Measurements from ENCODE around the gene SDR39U1.

SDR39U1 gene

GRCh38 chr14:24428628-24429394, 13.8 kb downstream of the SDR39U1 start:
- DNase-seq: no peak

DNA sequence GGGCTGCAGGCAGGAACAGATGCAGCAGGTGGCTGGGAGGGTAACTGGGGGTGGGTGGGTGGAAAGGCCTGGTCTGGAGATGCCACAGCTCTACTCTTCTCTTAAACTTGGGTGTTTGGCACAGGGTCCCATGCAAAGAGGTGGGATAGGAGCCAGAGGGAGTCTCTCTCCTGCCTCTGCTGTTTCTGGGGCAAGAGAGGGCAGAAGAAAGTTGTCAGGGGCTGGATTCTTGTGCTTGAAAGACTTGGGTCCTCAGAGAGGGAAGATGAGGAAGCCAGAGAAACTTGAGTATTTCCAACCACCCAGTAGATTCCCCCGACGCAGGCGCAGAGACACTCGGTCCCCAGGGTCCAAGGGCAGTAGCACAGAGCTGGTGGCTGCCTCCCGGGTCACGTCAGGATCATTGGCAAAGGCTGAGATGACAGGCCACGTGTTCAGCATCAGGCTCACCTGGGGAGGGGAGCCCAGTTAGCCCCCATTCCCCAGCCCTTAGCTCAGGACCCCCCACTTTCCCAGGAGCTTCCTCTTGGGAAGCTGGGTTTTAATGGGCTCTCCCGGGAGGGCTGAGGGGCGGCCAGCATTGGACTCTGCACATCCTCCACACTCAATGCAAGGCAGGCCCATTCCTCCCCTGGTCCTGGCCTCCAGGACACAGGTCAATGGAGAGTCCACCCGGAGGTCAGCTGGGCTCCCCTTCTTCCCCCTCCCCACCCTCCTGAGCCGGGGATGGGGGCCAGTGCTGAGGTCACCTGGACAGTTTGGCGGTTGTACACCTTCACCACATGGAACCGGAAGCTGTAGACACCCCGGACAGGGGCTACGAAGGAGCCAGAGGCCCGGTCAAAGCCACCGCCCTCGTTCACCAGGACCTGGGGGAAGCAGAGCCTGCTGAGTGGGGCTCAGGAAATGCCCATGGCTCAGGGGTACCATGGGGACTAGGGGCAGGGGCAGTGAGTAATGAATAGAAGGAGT, 14.8 kb downstream of the SDR39U1 start:
- DNase-seq: no peak

DNA sequence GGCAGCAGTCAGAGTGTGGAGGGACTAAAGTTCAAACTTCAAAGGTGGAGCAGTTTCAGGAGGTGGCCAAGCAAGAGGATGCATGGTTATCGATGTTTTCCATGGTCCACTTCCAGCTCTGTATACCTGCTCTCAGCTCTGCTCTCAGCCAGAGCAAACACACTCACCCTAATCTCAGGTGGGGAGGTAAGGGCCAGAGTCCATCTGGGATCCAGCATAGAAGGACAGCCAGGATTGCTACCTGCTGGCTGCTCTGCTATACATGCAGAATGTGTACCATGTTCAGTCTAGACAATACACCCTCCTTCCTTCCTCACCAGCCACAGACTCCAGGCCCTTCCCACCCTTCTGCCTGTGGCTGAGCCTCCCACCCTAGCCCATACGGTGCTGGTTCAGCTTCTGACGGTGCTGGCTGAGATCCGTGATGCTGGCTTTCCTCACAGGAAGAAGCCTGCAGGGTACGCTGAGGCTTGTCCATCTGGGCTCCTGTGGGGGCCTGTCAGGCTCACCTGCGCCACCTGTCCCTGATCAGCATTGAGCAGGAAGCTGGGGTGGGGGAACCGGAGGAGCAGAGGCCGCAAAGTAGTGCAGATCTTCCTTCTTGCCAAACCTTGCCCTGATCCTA, 15.6 kb downstream of the SDR39U1 start:
- DNase-seq: no peak

GRCh38 chr14:24426150-24426911, 16.2 kb downstream of the SDR39U1 start:
- no peak for DNase-seq

DNA sequence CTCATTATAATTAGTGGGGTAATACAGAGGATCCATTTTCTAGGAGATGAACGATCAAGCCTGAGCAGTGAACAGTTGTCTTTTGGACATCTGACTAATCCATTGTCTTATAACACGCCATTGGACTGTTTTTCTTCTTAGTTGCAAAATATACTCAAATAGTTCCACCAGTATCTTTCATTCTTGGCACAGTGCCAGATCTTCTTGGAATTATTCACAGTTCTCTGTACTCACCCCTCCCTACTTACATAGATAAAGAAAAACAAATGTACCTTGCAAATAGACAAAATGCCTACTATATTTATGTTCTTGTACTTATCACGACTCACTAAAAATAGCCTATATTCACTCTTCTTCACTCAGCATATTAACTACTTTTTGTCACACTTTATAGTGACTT, 16.9 kb downstream of the SDR39U1 start:
- no peak for DNase-seq

GRCh38 chr14:24422694-24423601, 19.6 kb downstream of the SDR39U1 start:
- no peak for DNase-seq

DNA sequence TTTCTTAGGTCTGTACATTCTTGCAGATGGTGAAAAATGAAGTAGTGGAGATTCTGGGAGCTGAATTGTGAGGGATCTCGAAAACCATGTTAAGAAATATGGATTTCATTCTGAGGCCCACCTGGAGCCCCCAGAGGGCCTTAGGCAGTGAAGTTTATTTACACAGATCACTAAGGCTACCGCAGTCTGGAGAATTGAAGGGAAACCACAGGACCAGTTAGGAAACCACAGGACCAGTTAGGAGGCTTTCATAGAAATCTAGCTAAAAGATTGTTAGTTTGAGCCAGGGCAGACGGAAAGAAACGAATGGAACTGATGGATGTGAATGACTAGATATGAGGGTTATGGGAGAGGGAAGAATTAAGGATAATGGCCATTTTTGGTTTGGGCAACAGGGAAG, 20.3 kb downstream of the SDR39U1 start:
- no peak for DNase-seq

- DNase-seq: no peak
Observed at GRCh38 chr14:24418492-24418873, 24.1 kb downstream of the SDR39U1 start.

DNA sequence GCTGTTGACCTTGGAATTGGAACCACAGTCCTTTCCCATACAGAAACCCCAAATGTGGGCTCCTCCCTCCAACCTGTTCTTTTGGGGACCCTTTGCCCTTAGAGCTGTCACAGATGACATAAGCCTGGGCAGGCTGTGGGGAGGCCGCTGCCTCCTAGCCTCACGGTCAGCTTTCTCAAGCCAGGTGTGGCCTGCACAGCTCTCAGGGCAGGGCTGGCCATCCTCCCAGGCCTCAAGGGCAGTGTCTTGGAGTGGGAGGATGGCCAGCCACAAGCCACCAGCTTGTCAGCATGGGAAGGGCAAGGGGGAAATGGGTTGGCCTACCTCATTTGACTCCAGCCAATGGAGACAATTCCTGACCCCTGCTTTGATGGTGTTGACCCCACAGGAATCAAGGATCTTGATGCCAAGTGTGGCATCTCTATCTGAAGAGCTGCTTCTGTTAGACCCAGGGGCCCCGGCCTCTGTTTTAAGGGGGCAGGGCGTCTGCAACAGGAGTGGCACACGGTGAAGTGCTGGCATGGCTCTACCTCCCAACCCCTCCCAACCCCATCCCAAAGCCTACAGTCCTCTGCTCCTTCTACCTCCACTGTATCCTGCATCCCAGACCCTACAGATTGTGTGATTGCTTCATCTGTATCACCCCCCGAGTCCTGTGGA, 24.6 kb downstream of the SDR39U1 start:
- no peak for DNase-seq

DNA sequence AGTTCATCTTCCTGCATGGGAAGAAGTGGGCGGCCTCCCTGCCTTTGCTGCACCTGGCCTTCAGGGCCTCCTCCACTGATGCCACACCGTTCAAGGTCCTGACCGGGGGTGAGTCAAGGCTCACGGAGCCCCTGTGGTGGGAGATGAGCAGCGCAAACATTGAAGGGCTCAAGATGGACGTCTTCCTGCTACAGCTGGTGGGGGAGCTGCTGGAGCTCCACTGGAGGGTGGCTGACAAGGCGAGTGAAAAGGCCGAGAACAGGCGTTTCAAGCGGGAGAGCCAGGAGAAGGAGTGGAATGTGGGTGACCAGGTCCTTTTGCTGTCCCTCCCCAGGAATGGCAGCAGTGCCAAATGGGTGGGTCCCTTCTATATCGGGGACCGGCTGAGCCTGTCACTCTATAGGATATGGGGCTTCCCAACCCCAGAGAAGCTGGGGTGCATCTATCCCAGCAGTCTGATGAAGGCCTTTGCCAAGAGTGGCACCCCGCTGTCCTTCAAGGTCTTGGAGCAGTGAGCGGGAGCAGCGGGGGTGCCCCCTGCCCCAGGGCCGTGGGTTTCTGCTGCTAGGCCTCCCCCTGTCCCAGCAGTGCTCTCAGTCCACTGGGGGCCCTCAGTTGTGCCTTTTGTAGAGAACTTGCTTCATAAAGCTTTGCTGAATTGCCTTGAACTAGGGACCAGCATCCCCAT, 25.5 kb downstream of the SDR39U1 start:
- DNase-seq: no peak

- DNase-seq: no peak
Observed at GRCh38 chr14:24416254-24416931, 26.2 kb downstream of the SDR39U1 start.

- no peak for DNase-seq
Observed at GRCh38 chr14:24415421-24416253, 26.9 kb downstream of the SDR39U1 start.

GRCh38 chr14:24414732-24415420, 27.7 kb downstream of the SDR39U1 start:
- no peak for DNase-seq

- DNase-seq: no peak
Observed at GRCh38 chr14:24414077-24414476, 28.5 kb downstream of the SDR39U1 start.

GRCh38 chr14:24411443-24412389, 30.9 kb downstream of the SDR39U1 start:
- no peak for DNase-seq

GRCh38 chr14:24409956-24410355, 32.6 kb downstream of the SDR39U1 start:
- no peak for DNase-seq

DNA sequence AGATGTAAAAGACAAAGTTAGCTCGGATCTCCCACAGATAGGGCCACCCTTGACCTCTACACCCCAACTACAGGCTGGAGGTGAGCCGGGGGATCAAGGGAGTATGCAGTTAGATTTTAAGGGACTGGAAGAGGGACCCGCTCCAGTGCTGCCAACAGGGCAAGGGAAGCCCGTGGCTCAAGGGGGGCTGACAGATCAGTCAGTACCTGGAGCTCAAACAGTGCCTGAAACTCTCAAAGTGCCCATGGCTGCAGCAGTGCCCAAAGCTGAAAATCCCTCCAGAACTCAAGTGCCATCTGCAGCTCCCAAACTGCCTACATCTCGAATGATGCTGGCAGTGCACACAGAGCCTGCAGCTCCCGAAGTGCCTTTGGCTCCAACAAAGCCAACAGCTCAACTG, 33.4 kb downstream of the SDR39U1 start:
- no peak for DNase-seq
